ENCODE results near the gene NEU2. TPM values are rescaled to one million over a fixed set of nuclear protein-coding genes. Genes with fewer than 3 reads are reported as not detected.

The NEU2 gene
- total RNA-seq, 1 experiment from 2014 or later, result not detected

DNA sequence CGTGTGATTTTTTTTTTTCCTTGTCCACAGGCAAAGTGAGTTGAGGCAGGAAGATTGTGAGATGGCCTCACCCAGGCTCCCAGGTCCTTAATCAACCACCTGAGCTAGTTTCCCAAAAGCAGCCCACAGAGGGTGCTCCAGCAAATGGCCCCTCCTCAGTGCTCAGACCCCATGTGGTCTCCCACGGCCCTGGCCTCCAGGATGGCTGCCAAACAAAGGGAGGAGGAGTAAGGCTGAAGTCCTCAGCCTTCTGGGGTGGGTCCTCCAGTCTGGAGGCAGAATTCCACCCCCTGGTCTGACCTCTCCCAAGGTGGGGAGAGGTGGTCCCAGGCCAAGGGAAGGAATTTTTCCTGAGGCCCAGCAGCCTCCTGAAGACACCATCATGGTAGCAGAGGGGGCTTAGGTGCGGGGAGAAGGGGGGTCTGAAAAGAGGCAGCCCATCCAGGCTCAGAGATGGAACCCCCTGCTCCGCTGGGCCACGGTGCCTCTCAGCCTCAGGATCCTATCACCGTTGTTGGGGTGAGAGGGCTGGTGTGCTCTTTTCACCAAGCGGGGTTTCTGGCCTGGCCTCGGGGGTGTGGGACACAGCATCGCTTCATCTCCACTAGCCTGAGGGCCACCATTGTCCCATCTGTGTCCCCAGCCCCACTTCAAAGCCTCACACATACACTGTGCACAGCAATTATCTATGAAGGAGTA is 21.8 kb upstream of the NEU2 start:
- Histone ChIP-seq H3K4me1 (replicated peaks; ENCODE audit: insufficient read depth) (no peaks in the 10 kb centered on the region), H2AFZ (no peak overlapping the region), H4K20me1 (ENCODE audit: insufficient read depth) (no peaks in the 10 kb centered on the region), H3K4me2 (no peak overlapping the region), H3K79me2 (ENCODE audit: low read depth) (no peaks in the 10 kb centered on the region), H3K27me3 (ENCODE audit: insufficient read depth, low read depth) (no peaks in the 10 kb centered on the region), H3K4me3 (no peak overlapping the region), H3K9me2 (ENCODE audit: insufficient read depth) (no peaks in the 10 kb centered on the region), H3K27ac (no peak overlapping the region), H3K9me3 (ENCODE audit: insufficient read depth, low read depth) (no peaks in the 10 kb centered on the region), H3F3A (ENCODE audit: insufficient read depth, low read depth) (no peaks in the 10 kb centered on the region), H3K36me3 (ENCODE audit: low read depth) (no peaks in the 10 kb centered on the region)
- ChIA-PET POLR2A (ENCODE audit: unreplicated experiment) (interaction anchor here (0.7 kb wide), 1 partner anchor 32 kb away, joined by 3 read pairs; no protein-coding TSS in a partner anchor), CTCF (no interaction called here)
- no TSS peak for BruUV-seq (replicated peaks)
- TF ChIP-seq, protein P1, sequence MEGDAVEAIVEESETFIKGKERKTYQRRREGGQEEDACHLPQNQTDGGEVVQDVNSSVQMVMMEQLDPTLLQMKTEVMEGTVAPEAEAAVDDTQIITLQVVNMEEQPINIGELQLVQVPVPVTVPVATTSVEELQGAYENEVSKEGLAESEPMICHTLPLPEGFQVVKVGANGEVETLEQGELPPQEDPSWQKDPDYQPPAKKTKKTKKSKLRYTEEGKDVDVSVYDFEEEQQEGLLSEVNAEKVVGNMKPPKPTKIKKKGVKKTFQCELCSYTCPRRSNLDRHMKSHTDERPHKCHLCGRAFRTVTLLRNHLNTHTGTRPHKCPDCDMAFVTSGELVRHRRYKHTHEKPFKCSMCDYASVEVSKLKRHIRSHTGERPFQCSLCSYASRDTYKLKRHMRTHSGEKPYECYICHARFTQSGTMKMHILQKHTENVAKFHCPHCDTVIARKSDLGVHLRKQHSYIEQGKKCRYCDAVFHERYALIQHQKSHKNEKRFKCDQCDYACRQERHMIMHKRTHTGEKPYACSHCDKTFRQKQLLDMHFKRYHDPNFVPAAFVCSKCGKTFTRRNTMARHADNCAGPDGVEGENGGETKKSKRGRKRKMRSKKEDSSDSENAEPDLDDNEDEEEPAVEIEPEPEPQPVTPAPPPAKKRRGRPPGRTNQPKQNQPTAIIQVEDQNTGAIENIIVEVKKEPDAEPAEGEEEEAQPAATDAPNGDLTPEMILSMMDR (conservative IDR thresholded peaks at IDR 0.05), result no peak
- TF ChIP-seq EZH2 (IDR thresholded peaks at IDR 0.05; ENCODE audit: low read depth), result no peak
- intact Hi-C loops (cut with micrococcal nuclease; ENCODE audit: unreplicated experiment), result no loop called here
- DNase-seq, result no peak

DNA sequence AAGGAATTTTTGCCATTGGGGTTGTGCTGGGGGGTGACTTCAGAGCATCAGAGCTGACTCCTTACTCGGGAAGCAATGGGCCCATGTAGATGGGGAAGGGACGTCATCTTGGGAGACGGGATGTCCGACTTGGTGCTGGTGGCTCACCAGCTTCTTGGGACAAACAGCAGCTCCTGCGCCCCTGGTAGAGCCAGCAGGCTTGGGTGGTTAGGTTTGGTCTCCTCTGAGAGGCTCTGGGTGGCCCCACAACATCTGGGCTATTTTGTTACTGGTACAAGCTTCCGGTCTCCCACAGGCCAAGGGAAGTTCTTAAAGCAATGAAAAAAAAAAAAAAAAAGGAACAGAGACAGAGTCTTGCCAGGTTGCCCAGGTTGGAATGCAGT is 21.2 kb upstream of the NEU2 start:
- no peaks in the 10 kb centered on the region for H3K27me3 ChIP-seq (ENCODE audit: insufficient read depth, low read depth)
- H3K36me3 ChIP-seq (ENCODE audit: low read depth), result no peaks in the 10 kb centered on the region
- H3K4me2 ChIP-seq, result no peak overlapping the region
- no peaks in the 10 kb centered on the region for H3K9me2 ChIP-seq (ENCODE audit: insufficient read depth)
- no peaks in the 10 kb centered on the region for H3K79me2 ChIP-seq (ENCODE audit: low read depth)
- H3K4me1 ChIP-seq (replicated peaks; ENCODE audit: insufficient read depth), result no peaks in the 10 kb centered on the region
- H3K27ac ChIP-seq, result no peak overlapping the region
- BruUV-seq (replicated peaks), result no TSS peak
- no peaks in the 10 kb centered on the region for H4K20me1 ChIP-seq (ENCODE audit: insufficient read depth)
- no peak overlapping the region for H2AFZ ChIP-seq
- ChIA-PET POLR2A (ENCODE audit: unreplicated experiment) (no interaction called here), CTCF (no interaction called here)
- no peaks in the 10 kb centered on the region for H3K9me3 ChIP-seq (ENCODE audit: insufficient read depth, low read depth)
- no peak for TF ChIP-seq EZH2 (IDR thresholded peaks at IDR 0.05; ENCODE audit: low read depth)
- TF ChIP-seq, protein P1 (conservative IDR thresholded peaks at IDR 0.05), result no peak
- no peak for DNase-seq
- no peaks in the 10 kb centered on the region for H3F3A ChIP-seq (ENCODE audit: insufficient read depth, low read depth)
- intact Hi-C loops (cut with micrococcal nuclease; ENCODE audit: unreplicated experiment), result no loop called here
- no peak overlapping the region for H3K4me3 ChIP-seq

DNA sequence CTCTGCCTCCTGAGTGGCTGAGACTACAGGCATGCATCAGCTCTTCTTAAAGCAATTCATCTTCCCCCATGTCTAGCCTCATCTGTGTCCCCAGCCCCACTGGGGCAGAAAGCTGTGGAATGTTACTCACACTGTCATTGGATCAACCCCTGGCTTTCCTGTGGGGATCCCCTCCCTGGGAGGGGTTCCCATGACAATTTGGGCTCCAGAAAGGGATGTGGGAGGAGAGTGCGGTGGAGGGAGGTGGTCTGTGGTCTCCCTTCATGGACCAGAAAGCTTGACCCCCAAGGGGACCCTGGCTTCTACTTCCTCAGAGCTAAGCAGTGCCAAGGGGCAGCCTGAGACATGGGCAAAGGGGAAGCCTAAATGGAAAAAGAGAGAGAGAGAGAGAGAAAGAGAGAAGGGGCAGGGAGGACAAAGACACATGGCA is 20.8 kb upstream of the NEU2 start:
- Histone ChIP-seq H3K4me3 (no peak overlapping the region), H3K36me3 (ENCODE audit: low read depth) (no peaks in the 10 kb centered on the region), H3K4me2 (no peak overlapping the region), H4K20me1 (ENCODE audit: insufficient read depth) (no peaks in the 10 kb centered on the region), H3K27me3 (ENCODE audit: insufficient read depth, low read depth) (no peaks in the 10 kb centered on the region), H3F3A (ENCODE audit: insufficient read depth, low read depth) (no peaks in the 10 kb centered on the region), H3K4me1 (replicated peaks; ENCODE audit: insufficient read depth) (no peaks in the 10 kb centered on the region), H3K9me2 (ENCODE audit: insufficient read depth) (no peaks in the 10 kb centered on the region), H3K27ac (no peak overlapping the region), H2AFZ (no peak overlapping the region), H3K9me3 (ENCODE audit: insufficient read depth, low read depth) (no peaks in the 10 kb centered on the region), H3K79me2 (ENCODE audit: low read depth) (no peaks in the 10 kb centered on the region)
- intact Hi-C loops (cut with micrococcal nuclease; ENCODE audit: unreplicated experiment), result no loop called here
- CTCF ChIA-PET, result no interaction called here
- no peak for DNase-seq
- no peak for TF ChIP-seq EZH2 (IDR thresholded peaks at IDR 0.05; ENCODE audit: low read depth)
- TF ChIP-seq, protein P1 (conservative IDR thresholded peaks at IDR 0.05), result no peak
- POLR2A ChIA-PET (ENCODE audit: unreplicated experiment), result no interaction called here
- no TSS peak for BruUV-seq (replicated peaks)
